GM12878 (cell line): ENCODE results near the gene PREB. TPM values are rescaled to one million over a fixed set of nuclear protein-coding genes. Genes with fewer than 3 reads are reported as not detected.
A peak's percentile ranks its signal among the peaks of the same experiment; 100 is the strongest.

ENCODE experiments used
- ATAC-seq: fragments of 200-7000 bp; cut with Tn5 transposase; 3 replicates; pipeline ENCODE4 v1.9.1; 2020; ENCODE audit warnings: mild to moderate bottlenecking, moderate library complexity
- BruUV-seq: library from RNA; stranded (reverse); fragments of 400-500 nt; replicated peaks from 2 replicates; lab custom pipeline; 2021; lab: Mats Ljungman, UMichigan
- CTCF ChIA-PET: fragments of 300-600 bp; sonication (Branson Sonifier 250); formaldehyde crosslinking; extraction: SDS; loops from one replicate; lab custom pipeline; 2021; ENCODE audit warnings: inconsistent platforms; lab: Yijun Ruan, JAX
- POLR2A ChIA-PET: fragments of 350-600 bp; formaldehyde crosslinking; extraction: SDS; loops from one replicate; lab custom pipeline; 2021; ENCODE audit warnings: inconsistent platforms; lab: Charles Lee
- RAD21 ChIA-PET: fragments of 300-600 bp; sonication (Branson Sonifier 250); formaldehyde crosslinking; loops from one replicate; lab custom pipeline; 2023; ENCODE audit warnings: antibody characterized with exemption; ENCODE audit not compliant: unreplicated experiment; lab: Charles Lee
- SMC1A ChIA-PET: fragments of 300-600 bp; sonication (Branson Sonifier 250); formaldehyde crosslinking; loops from one replicate; lab custom pipeline; 2023; ENCODE audit not compliant: unreplicated experiment, uncharacterized antibody; lab: Charles Lee
- DNase-seq: peaks from one replicate; pipeline ENCODE4 v3.0.0-alpha.2; 2011; ENCODE audit warnings: low read depth, low spot score
- FAIRE-seq: peaks from 3 replicates; lab custom pipeline; 2011; peaks lifted over from hg19 to GRCh38; lab: Jason Lieb, UNC
- H2AFZ ChIP-seq: 2 replicates; pipeline ENCODE4 v1.6.0; 2011; ENCODE audit warnings: low read depth, low read length, control low read depth; ENCODE audit not compliant: control insufficient read depth
- H3K27ac ChIP-seq: 2 replicates; pipeline ENCODE4 v1.5.1; 2011; ENCODE audit warnings: control low read depth; ENCODE audit not compliant: control insufficient read depth, insufficient read depth
- H3K27me3 ChIP-seq, 2 experiments: replicated peaks in 1 of 2; 2 replicates each; pipeline versions ENCODE4 v1.6.0 to v1.6.1; 2011; ENCODE audit warnings: low read length in 1 of 2; ENCODE audit not compliant: control insufficient read depth in 2 of 2, insufficient read depth in 2 of 2
- H3K36me3 ChIP-seq, 2 experiments: 2 replicates each; pipeline ENCODE4 v1.5.1; 2011; ENCODE audit warnings: low read length in 1 of 2; ENCODE audit not compliant: control insufficient read depth in 2 of 2, insufficient read depth in 2 of 2
- H3K4me1 ChIP-seq: 2 replicates; pipeline ENCODE4 v1.6.1; 2011; ENCODE audit warnings: mild to moderate bottlenecking, low read length, moderate library complexity, mixed read lengths; ENCODE audit not compliant: control insufficient read depth, insufficient read depth
- H3K4me2 ChIP-seq: 2 replicates; pipeline ENCODE4 v1.6.0; 2011; ENCODE audit warnings: control low read depth; ENCODE audit not compliant: control insufficient read depth, insufficient read depth
- H3K4me3 ChIP-seq: fragments of 200-600 bp; sonication (generic); 2 replicates; pipeline ENCODE4 v1.5.1; 2016
- H3K79me2 ChIP-seq: 2 replicates; pipeline ENCODE4 v1.6.0; 2011; ENCODE audit warnings: low read length; ENCODE audit not compliant: control insufficient read depth, insufficient read depth
- H3K9ac ChIP-seq: 2 replicates; pipeline ENCODE4 v1.8.0; 2011; ENCODE audit warnings: low read length, control low read depth, mixed read lengths; ENCODE audit not compliant: control insufficient read depth, insufficient read depth
- H3K9me3 ChIP-seq: replicated peaks from 3 replicates; pipeline ENCODE4 v1.5.1; 2011; ENCODE audit warnings: mild to moderate bottlenecking, low read length; ENCODE audit not compliant: control insufficient read depth, insufficient read depth
- H4K20me1 ChIP-seq: 2 replicates; pipeline ENCODE4 v1.6.0; 2011; ENCODE audit not compliant: control insufficient read depth, insufficient read depth
- EGR1 ChIP-seq, 2 experiments: IDR thresholded peaks; 1 replicate in 1 of 2; 2 replicates in 1 of 2; pipeline ENCODE4 v1.6.1; 2011 to 2012; ENCODE audit warnings: low read depth in 2 of 2, low read length in 2 of 2, borderline replicate concordance in 1 of 2, mild to moderate bottlenecking in 1 of 2, moderate library complexity in 1 of 2
- POLR2A ChIP-seq: IDR thresholded peaks from 2 replicates; pipeline ENCODE4 v1.6.1; 2011; ENCODE audit warnings: low read depth, mild to moderate bottlenecking, low read length
- POLR2AphosphoS2 ChIP-seq: IDR thresholded peaks from 2 replicates; pipeline ENCODE4 v1.6.1; 2011; ENCODE audit warnings: low read depth, mild to moderate bottlenecking, low read length, improper control_type of control experiment, moderate library complexity
- SMAD5 ChIP-seq: IDR thresholded peaks from 2 replicates; pipeline ENCODE4 v1.6.1; 2016; ENCODE audit warnings: antibody characterized with exemption, low read depth
- WGBS: methylation state at CpG from one replicate; pipeline ENCODE4 v1.1.6; 2016; ENCODE audit warnings: low lambda C conversion rate; ENCODE audit not compliant: insufficient replicate concordance, insufficient coverage; ENCODE audit errors: missing lambda C conversion rate; 5-methylcytosine and 5-hydroxymethylcytosine counted together
- in situ Hi-C: fragments of 300-500 bp; cut with MboI; formaldehyde crosslinking; loops from 9 replicates; pipeline ENCODE4 v1.14.3; 2018; ENCODE audit warnings: mixed read lengths
- intact Hi-C: fragments of 100-400 bp; cut with micrococcal nuclease; formaldehyde crosslinking; loops from one replicate; pipeline ENCODE4 v1.14.2; 2022; ENCODE audit not compliant: unreplicated experiment
- polyA plus RNA-seq, 11 experiments: library from polyadenylated mRNA; depleted of rRNA in 4 of 11; unstranded in 6 of 11; stranded (reverse) in 5 of 11; fragments of >200 nt; fragmentation: Nextera tagmentation in 4 of 11; fragmentation: Illumina TruSeq in 1 of 11; extraction: Ambion mirVana in 4 of 11; extraction: Trizol in 1 of 11; gene quantifications; 1 replicate in 1 of 11; 2 replicates in 10 of 11; pipeline versions ENCODE4 v1.2.1 to v1.2.3, GENCODE V29; 2011 to 2016; ENCODE audit warnings: inconsistent platforms in 2 of 11, missing spikeins in 2 of 11, low read depth in 1 of 11
- total RNA-seq, 4 experiments: library from RNA; depleted of rRNA in 3 of 4; stranded (reverse); fragments of >200 nt in 3 of 4; fragmentation: Illumina TruSeq in 1 of 4; extraction: Trizol in 1 of 4; gene quantifications; 2 replicates each; pipeline versions ENCODE4 v1.2.1 to v1.2.3, GENCODE V29; 2013 to 2021
- TF ChIP-seq, protein P1 (sequence below): fragments of 150-350 bp; IDR thresholded peaks from 2 replicates; pipeline ENCODE4 v1.6.1; 2014; ENCODE audit warnings: mild to moderate bottlenecking, low read depth, low read length

Gene PREB
- total and polyA plus RNA-seq, 10 of the 15 experiments (the other 5 are each of a cell fraction or from before 2014, with no cell fraction given): 26.3 to 101 (median 52.7) TPM

DNA sequence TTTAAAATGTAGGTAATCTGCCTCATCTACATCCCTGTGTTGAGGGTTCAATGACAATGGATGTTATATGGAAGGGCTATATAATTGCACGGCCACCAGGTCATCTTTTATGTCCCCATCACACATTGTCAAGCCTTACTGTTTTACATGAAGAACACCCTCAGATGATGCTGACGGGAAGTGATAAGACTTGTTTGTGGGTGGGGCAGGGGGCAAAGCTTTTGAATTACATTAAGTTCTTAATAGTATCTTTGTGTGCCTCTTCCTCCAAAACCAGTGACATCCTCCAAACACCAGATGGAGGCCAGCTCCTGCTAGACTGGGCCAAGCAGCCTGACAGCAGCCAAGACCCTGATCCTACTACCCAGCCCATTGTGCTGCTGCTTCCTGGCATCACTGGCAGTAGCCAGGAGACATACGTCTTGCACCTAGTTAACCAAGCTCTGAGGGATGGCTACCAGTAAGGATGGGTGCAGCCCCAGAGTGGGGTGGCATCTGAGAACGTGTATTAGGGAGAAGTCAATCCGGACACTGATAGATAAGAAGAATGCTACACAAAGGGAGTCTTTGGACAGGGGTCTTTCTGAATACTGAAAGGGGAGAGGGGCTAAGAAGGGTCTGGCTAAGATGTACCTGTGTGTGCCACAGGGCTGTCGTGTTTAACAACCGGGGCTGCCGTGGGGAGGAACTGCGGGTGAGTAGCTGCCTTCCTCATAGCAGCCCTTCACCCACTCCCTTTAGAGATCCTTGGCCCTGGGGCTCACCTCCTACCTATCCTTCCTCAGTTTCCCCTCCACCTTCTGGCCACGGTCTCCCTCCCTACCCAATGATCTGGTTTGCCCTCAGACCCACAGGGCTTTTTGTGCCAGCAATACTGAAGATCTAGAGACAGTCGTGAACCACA, 5.5 kb downstream of the PREB start:
- H3K4me2 ChIP-seq: no peak overlapping the region
- RAD21 ChIA-PET: no interaction called here
- no peaks in the 10 kb centered on the region for H4K20me1 ChIP-seq
- in situ Hi-C loops (no loop called here), intact Hi-C loops (no loop called here)
- no TSS peak for BruUV-seq
- H3K27ac ChIP-seq: no peak overlapping the region
- H2AFZ ChIP-seq: no peak overlapping the region
- DNase-seq (no peak), FAIRE-seq (no peak), ATAC-seq (no peak)
- TF ChIP-seq SMAD5: peak; percentile 40; the same call in 1 of the 2 replicates
- TF ChIP-seq EGR1 (IDR thresholded peaks at IDR 0.05; ENCODE audit: borderline replicate concordance in 1 of 2, low read depth in 2 of 2, low read length in 2 of 2): no peak
- CTCF ChIA-PET: no interaction called here
- 69% methylated on average over 11 of the region's 11 CpGs for WGBS
- H3K9ac ChIP-seq: no peak overlapping the region
- POLR2A ChIA-PET: no interaction called here
- H3K27me3 ChIP-seq: peaks cover 0 to 3% of the 10 kb centered on the region in 2 experiments; a peak in 1 of 4 replicates
- peaks cover 10 to 17% of the 10 kb centered on the region in 2 experiments for H3K36me3 ChIP-seq
- SMC1A ChIA-PET: no interaction called here
- H3K9me3 ChIP-seq: no peaks in the 10 kb centered on the region
- H3K4me3 ChIP-seq: no peak overlapping the region
- H3K4me1 ChIP-seq: peaks cover 5% of the 10 kb centered on the region
- peaks cover 14% of the 10 kb centered on the region for H3K79me2 ChIP-seq

DNA sequence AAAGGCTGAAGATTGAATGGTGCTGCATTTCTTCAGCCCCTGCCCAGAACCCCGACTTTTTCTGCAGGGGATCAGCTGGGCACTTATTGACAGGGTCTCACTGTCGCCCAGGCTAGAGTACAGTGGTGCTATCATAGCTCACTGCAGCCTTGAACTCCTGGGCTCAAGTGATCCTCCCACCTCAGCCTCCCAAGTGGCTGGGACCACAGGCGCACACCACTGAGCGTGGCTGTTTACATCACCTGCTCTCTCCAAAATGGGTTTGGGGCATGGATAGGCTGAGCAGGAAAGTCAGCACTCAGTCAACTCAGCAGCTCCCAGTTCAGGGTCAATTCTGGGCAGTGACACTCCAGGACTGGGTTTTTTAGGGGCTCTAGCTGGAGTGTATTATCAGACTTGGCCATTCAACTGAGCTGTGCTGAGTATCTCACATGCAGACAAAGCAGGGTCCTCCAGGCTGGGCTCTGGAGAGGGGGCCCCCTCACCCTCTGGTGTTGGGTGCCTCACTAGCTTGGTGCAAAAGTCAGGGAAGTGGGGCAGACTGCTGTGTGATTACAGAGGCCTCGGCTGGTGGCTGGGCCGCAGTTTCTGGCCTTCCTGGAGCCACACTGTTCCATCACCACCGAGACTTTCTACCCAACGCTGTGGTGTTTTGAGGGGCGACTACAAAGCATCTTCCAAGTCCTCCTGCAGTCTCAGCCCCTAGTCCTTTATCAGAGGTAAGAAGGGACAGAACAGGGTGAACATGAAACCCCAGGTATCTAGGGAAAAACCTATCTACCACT, 6.4 kb downstream of the PREB start:
- Histone ChIP-seq H3K4me3 (no peak overlapping the region), H3K4me1 (peaks cover 7% of the 10 kb centered on the region), H3K27me3 (peaks cover 0 to 3% of the 10 kb centered on the region in 2 experiments; a peak in 1 of 4 replicates), H4K20me1 (no peaks in the 10 kb centered on the region), H3K36me3 (peaks cover 10 to 17% of the 10 kb centered on the region in 2 experiments), H2AFZ (no peak overlapping the region), H3K79me2 (peaks cover 5% of the 10 kb centered on the region), H3K4me2 (no peak overlapping the region), H3K9me3 (no peaks in the 10 kb centered on the region), H3K27ac (no peak overlapping the region), H3K9ac (no peak overlapping the region)
- CTCF ChIA-PET: interaction anchor here (0.8 kb wide), 1 partner anchor 175 kb away, joined by 3 read pairs; no protein-coding TSS in a partner anchor
- TF ChIP-seq POLR2A (0 out of 2 replicates have a peak, but pooled peaks have one; percentile 13), POLR2AphosphoS2 (peak; percentile 50; the same call in 1 of the 2 replicates)
- TF ChIP-seq, protein P1, sequence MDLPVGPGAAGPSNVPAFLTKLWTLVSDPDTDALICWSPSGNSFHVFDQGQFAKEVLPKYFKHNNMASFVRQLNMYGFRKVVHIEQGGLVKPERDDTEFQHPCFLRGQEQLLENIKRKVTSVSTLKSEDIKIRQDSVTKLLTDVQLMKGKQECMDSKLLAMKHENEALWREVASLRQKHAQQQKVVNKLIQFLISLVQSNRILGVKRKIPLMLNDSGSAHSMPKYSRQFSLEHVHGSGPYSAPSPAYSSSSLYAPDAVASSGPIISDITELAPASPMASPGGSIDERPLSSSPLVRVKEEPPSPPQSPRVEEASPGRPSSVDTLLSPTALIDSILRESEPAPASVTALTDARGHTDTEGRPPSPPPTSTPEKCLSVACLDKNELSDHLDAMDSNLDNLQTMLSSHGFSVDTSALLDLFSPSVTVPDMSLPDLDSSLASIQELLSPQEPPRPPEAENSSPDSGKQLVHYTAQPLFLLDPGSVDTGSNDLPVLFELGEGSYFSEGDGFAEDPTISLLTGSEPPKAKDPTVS: no peak
- RAD21 ChIA-PET: no interaction called here
- intact Hi-C loops: no loop called here
- no peak for FAIRE-seq
- 82% methylated on average over 9 of the region's 9 CpGs for WGBS
- BruUV-seq: no TSS peak
- POLR2A ChIA-PET: interaction anchor here (0.6 kb wide), 1 partner anchor 33 kb away, joined by 4 read pairs; no protein-coding TSS in a partner anchor
- in situ Hi-C loops: no loop called here
- SMC1A ChIA-PET: no interaction called here
- ATAC-seq: no peak
- DNase-seq: no peak
